ENCODE data around the gene RYR1.

GRCh38 chr19:38490861-38491260 is 57.4 kb downstream of the RYR1 start:
- TF ChIP-seq EZH2 (IDR thresholded peaks at IDR 0.05; ENCODE audit: insufficient read depth, poor library complexity, severe bottlenecking) (no peak), EZH2phosphoT487 (IDR thresholded peaks at IDR 0.05; ENCODE audit: insufficient read depth, low read depth) (no peak)

Measured in GM23248 (cell line).